Adrenal gland (tissue), 12 donors: ENCODE data around the gene SLC37A1. TPM values are rescaled to one million over a fixed set of nuclear protein-coding genes. Genes with fewer than 3 reads are reported as not detected.

Experiments used
- DNase-seq, 7 donors: peaks; one replicate each; pipeline ENCODE4 v3.0.0-alpha.2; 2019 to 2020
- H3K27ac ChIP-seq, 5 donors: fragments of 200-600 bp; sonication (generic) in 4 of 5; 1 replicate in 3 of 5; 2 replicates in 2 of 5; pipeline versions ENCODE4 v1.5.1 to v1.8.0; 2016 to 2020; ENCODE audit warnings: mild to moderate bottlenecking in 1 of 5
- H3K27me3 ChIP-seq: fragments of 200-600 bp; 2 replicates; pipeline ENCODE4 v1.8.0; 2021
- H3K36me3 ChIP-seq, 2 donors: fragments of 200-600 bp; replicated peaks in 1 of 2; 1 replicate in 1 of 2; 2 replicates in 1 of 2; pipeline versions ENCODE4 v1.5.1 to v1.8.0; 2018 to 2022
- H3K4me1 ChIP-seq, 2 donors: fragments of 200-600 bp; replicated peaks in 1 of 2; 1 replicate in 1 of 2; 2 replicates in 1 of 2; pipeline versions ENCODE4 v1.5.1 to v1.8.0; 2018 to 2021
- H3K4me3 ChIP-seq, 4 donors: fragments of 200-600 bp; sonication (generic) in 3 of 4; one replicate each; pipeline ENCODE4 v1.5.1; 2016 to 2018
- H3K9me3 ChIP-seq, 3 donors: fragments of 200-600 bp; sonication (generic) in 1 of 3; replicated peaks in 1 of 3; 1 replicate in 2 of 3; 2 replicates in 1 of 3; pipeline versions ENCODE4 v1.5.1 to v1.8.0; 2016 to 2021
- CTCF ChIP-seq, 6 experiments: fragments of 450-650 bp in 4 of 6; fragments of 200-600 bp in 2 of 6; sonication (generic) in 1 of 6; IDR thresholded peaks; 1 replicate in 5 of 6; 2 replicates in 1 of 6; pipeline versions ENCODE4 v1.5.1 to v1.8.0; 2016 to 2021; ENCODE audit warnings: antibody characterized with exemption in 6 of 6, mild to moderate bottlenecking in 2 of 6, moderate library complexity in 1 of 6
- POLR2A ChIP-seq, 2 donors: fragments of 450-650 bp; IDR thresholded peaks; one replicate each; pipeline ENCODE4 v1.6.1; 2017; ENCODE audit warnings: antibody characterized with exemption in 2 of 2, mild to moderate bottlenecking in 2 of 2, moderate library complexity in 1 of 2
- whole genome bisulfite sequencing, 4 donors: extraction: QIAGEN DNeasy Blood & Tissue Kit in 2 of 4; methylation state at CpG; one replicate each; pipeline versions ENCODE4 v1.1.5 to v1.1.7; 2013 to 2017; 5-methylcytosine and 5-hydroxymethylcytosine counted together
- intact Hi-C, 2 donors: fragments of 100-400 bp; cut with DNase I; formaldehyde crosslinking; loops; one replicate each; pipeline versions ENCODE4 v1.14.1 to v1.15.0; 2022 to 2023
- polyA plus RNA-seq, 3 donors: library from polyadenylated mRNA; stranded (reverse); fragments of 200-250 nt in 2 of 3; fragments of 350-450 nt in 1 of 3; fragmentation: Illumina TruSeq in 1 of 3; extraction: RNeasy Lipid Tissue Mini Kit (QIAGEN cat#74804) in 1 of 3; gene quantifications; one replicate each; pipeline ENCODE4 v1.2.3, GENCODE V29; 2013 to 2014
- total RNA-seq, 9 donors: library from RNA; depleted of rRNA in 4 of 9; stranded (reverse); fragments of >200 nt in 4 of 9; fragments of 120-200 nt in 1 of 9; fragmentation: NEBNext Ultra II Directional in 1 of 9; extraction: Animal tissue kit (Norgen Biotek cat#: 25700) in 1 of 9; gene quantifications; one replicate each; pipeline versions ENCODE4 v1.1.0 to v1.2.4, GENCODE V29; 2013 to 2023
- donor health status: healthy with polysubstance abuse.
- donor health status: Bipolar disorder and iron deficiency.
- donor health status: DM: yes; HTN: yes; CAD: no.
- donor health status: DM: no; HTN: no; CAD: no.
- donor health status: DM: no; HTN: no; CAD: no.
- donor health status: DM: yes; HTN: yes; CAD: no.

Gene SLC37A1
- total and polyA plus RNA-seq, 12 donors, result 4.8 to 27.2 (median 16.3) TPM

DNA sequence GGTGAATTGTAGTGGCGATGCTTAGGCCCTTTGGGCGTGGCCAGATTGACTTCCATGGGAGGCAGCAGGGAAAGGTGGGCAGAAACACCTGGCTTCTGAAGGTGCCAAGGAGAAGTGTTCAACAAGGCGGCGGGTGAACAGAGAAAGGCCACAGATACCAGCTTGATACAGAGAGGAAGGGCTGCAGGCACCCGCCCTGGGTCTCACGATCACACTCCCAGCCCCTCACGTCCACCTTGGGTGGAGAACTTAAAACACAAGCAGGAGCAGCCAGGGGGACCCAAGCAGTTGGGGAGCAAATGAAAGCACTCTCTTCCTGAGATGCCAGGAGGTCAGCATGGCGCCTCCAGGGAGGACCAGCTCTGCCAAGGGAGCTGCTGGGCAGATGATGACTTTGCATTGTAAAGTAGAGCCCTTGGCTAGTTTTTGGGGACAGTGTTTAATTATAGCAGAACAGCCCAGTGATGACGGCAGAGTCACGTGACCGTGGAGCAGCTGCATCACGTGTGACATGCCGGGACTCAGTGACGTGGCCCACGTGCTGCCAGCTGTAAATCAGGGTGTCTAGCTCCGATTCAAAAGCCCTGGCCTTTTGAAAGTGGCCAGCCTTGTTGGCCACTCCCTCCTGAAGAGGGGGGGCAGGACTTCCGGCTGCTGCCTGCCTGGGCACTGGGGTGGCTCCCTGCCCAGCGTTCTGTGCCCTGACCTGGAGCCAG lies 19.0 kb downstream of the SLC37A1 start:
- H3K27ac ChIP-seq, result peak overlapping the region; percentile 10 to 91 (median 69)
- peaks cover 18 to 29% of the 10 kb centered on the region in 2 donors for H3K4me1 ChIP-seq
- intact Hi-C loops, result no loop called here
- no peaks in the 10 kb centered on the region for H3K27me3 ChIP-seq
- no peak overlapping the region for H3K4me3 ChIP-seq
- WGBS, 4 donors, result 47 to 86% (median 54%) methylated on average over 8 to 18 of the region's 18 CpGs
- H3K36me3 ChIP-seq, result no peaks in the 10 kb centered on the region
- peak; percentile 90 to 98 (median 97) for DNase-seq
- H3K9me3 ChIP-seq, result no peaks in the 10 kb centered on the region
- TF ChIP-seq POLR2A (IDR thresholded peaks at IDR 0.05), result peak in 1 of 2 donors; percentile 67
- TF ChIP-seq CTCF (IDR thresholded peaks at IDR 0.05), result no peak

DNA sequence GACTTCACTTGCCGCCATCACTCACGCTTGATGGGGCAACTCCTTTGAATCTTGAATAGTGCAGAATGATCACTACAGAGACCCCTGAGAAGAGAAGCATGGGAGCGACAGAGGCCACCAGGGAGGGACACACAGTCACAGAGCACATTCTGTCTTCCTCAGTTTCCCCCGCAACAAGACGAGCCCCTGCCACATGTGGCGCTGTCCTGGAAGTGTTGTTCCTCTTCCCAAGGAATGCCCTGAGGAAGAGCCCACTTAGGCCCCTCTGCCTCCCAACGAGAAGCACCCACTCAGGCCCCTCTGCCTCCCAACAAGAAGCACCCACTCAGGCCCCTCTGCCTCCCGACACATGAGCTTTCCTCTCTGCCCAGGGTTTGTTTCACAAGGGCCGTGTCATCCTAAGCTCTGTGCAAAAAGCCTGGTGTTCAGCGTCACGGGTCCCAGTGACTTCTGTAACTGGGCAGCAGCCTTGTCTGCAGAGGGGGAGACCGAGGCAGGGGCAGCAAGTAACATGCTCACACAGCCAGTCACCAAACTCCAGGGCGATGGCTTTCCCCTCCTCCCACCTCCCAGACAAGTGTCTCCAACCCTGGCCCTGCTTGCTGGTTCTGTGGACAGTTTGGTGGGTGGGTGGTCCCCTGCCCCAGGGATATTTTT lies 19.8 kb downstream of the SLC37A1 start:
- DNase-seq, result peak in 3 of 7 donors; percentile 20 to 59 (median 30)
- Histone ChIP-seq H3K9me3 (no peaks in the 10 kb centered on the region), H3K4me1 (peaks cover 13 to 21% of the 10 kb centered on the region in 2 donors), H3K36me3 (no peaks in the 10 kb centered on the region), H3K27ac (peak overlapping the region in 4 of 5 donors; percentile 20 to 91 (median 60)), H3K4me3 (no peak overlapping the region), H3K27me3 (no peaks in the 10 kb centered on the region)
- TF ChIP-seq CTCF (IDR thresholded peaks at IDR 0.05) (no peak), POLR2A (IDR thresholded peaks at IDR 0.05) (no peak)
- intact Hi-C loops, result no loop called here
- 90 to 95% (median 92%) methylated on average over 9 to 13 of the region's 13 CpGs for WGBS, 4 donors

DNA sequence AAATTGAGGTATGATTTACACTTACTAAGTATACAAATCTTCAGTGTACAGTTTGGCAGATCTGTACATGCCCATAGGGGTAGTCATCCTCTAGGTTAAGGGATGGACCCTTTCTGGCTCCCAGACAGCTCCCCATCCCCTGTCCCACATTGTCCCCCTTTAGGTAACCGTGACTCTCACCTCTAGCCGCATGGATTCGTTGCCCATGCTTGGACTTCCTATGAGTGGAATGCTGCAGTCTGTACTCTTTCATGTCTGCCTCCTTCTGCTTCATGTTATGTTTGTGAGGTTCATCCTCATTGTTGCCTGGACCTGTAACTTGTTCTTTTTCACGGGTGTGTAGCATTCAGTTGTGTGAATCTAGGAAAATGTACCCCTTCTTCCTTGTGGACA lies 20.3 kb downstream of the SLC37A1 start:
- WGBS, 4 donors, result 83 to 91% (median 85%) methylated on average over 4 of the region's 4 CpGs
- peaks cover 13 to 17% of the 10 kb centered on the region in 2 donors for H3K4me1 ChIP-seq
- peak overlapping the region in 3 of 5 donors; percentile 3 to 89 (median 72) for H3K27ac ChIP-seq
- no peaks in the 10 kb centered on the region for H3K27me3 ChIP-seq
- DNase-seq, result peak in 2 of 7 donors; percentile 15 to 53
- H3K36me3 ChIP-seq, result no peaks in the 10 kb centered on the region
- no peaks in the 10 kb centered on the region for H3K9me3 ChIP-seq
- intact Hi-C loops, result no loop called here
- TF ChIP-seq CTCF (IDR thresholded peaks at IDR 0.05) (no peak), POLR2A (IDR thresholded peaks at IDR 0.05) (no peak)
- no peak overlapping the region for H3K4me3 ChIP-seq
